Central memory CD8-positive, alpha-beta T cell (primary cell): ENCODE data around the gene CTNS.

Experiments
- ATAC-seq: fragments of 150-1000 bp; cut with Tn5 transposase; replicated peaks from 2 replicates; pipeline ENCODE4 v1.10.0; 2022; ENCODE audit warnings: mild to moderate bottlenecking, moderate FRiP score, moderate number of reproducible peaks; ENCODE audit not compliant: poor library complexity, severe bottlenecking; ENCODE audit errors: extremely low read depth
- DNase-seq, 2 donors: peaks; one replicate each; pipeline ENCODE4 v3.0.0; 2021; ENCODE audit warnings: low spot score in 2 of 2
- H3K27ac Mint-ChIP-seq: one replicate; pipeline ENCODE4 v1.8.0; 2022; ENCODE audit warnings: low read depth, mild to moderate bottlenecking, moderate library complexity, mixed read lengths
- H3K27me3 Mint-ChIP-seq: one replicate; pipeline ENCODE4 v1.8.0; 2022; ENCODE audit warnings: mixed read lengths
- H3K36me3 Mint-ChIP-seq: one replicate; pipeline ENCODE4 v1.8.0; 2022; ENCODE audit warnings: mild to moderate bottlenecking, moderate library complexity, mixed read lengths; ENCODE audit not compliant: insufficient read depth
- H3K4me1 Mint-ChIP-seq: one replicate; pipeline ENCODE4 v1.8.0; 2022; ENCODE audit warnings: mixed read lengths
- H3K4me3 Mint-ChIP-seq: one replicate; pipeline ENCODE4 v1.8.0; 2022; ENCODE audit warnings: mild to moderate bottlenecking, moderate library complexity, mixed read lengths
- H3K9me3 Mint-ChIP-seq: one replicate; pipeline ENCODE4 v1.8.0; 2022; ENCODE audit warnings: mixed read lengths

The CTNS gene

GRCh38 chr17:3635474-3636153, 946 bp upstream of the CTNS start:
- peaks cover 10% of the 10 kb centered on the region for H3K36me3 Mint-ChIP-seq
- peaks cover 16% of the 10 kb centered on the region for H3K4me1 Mint-ChIP-seq
- DNase-seq = no peak
- peak; percentile 21 for ATAC-seq
- H3K4me3 Mint-ChIP-seq = peak overlapping the region; percentile 93
- no peaks in the 10 kb centered on the region for H3K27me3 Mint-ChIP-seq
- H3K9me3 Mint-ChIP-seq = no peaks in the 10 kb centered on the region
- H3K27ac Mint-ChIP-seq = peak overlapping the region; percentile 98

DNA sequence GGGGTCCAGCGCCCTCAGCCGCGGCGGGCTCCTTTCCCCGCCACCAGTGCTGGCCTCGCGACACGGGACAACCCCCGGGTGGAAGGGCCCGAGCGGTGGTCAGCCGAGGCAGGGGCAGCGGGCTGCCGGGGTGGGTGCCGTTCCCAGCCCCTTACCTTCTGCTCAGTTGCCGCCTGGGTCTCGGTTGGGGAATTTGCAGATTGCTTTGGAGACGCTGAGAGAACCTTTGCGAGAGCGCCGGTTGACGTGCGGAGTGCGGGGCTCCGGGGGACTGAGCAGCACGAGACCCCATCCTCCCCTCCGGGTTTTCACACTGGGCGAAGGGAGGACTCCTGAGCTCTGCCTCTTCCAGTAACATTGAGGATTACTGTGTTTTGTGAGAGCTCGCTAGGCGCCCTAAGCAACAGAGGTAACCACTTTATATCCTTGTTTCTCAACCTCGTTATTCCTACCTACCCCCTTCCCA, 381 bp downstream of the CTNS start:
- no peak for DNase-seq

GRCh38 chr17:3639981-3640596, 3.5 kb downstream of the CTNS start:
- H3K4me3 Mint-ChIP-seq = no peak overlapping the region
- no peaks in the 10 kb centered on the region for H3K9me3 Mint-ChIP-seq
- H3K36me3 Mint-ChIP-seq = peaks cover 6% of the 10 kb centered on the region
- no peak for ATAC-seq
- DNase-seq = no peak
- peaks cover 2% of the 10 kb centered on the region for H3K4me1 Mint-ChIP-seq
- no peak overlapping the region for H3K27ac Mint-ChIP-seq
- H3K27me3 Mint-ChIP-seq = no peaks in the 10 kb centered on the region

More for the DNA sequence above, 381 bp downstream of the CTNS start:
- H3K27ac Mint-ChIP-seq = peak overlapping the region; percentile 98
- H3K27me3 Mint-ChIP-seq = no peaks in the 10 kb centered on the region
- H3K9me3 Mint-ChIP-seq = no peaks in the 10 kb centered on the region
- peak overlapping the region; percentile 93 for H3K4me3 Mint-ChIP-seq
- peaks cover 10% of the 10 kb centered on the region for H3K36me3 Mint-ChIP-seq
- ATAC-seq = no peak
- peaks cover 16% of the 10 kb centered on the region for H3K4me1 Mint-ChIP-seq

DNA sequence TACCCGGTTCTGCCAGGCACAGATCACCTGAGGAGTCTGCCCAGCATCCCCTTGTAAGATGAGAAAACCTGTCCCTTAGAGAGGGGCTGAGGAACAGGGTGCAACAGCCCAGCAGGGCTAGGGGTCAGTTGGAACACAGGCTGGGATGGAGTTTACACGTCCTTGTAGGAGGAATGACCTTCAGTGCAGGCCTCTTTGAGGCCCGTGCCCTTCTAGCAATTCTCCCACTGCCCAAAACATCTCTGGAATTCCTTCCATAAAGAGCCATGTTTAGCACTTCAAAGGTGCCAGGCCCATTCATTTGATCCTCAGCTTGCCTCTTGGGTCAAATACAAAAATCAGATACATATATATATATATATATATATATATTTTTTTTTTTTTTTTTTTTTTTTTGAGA, 4.5 kb downstream of the CTNS start:
- Mint-ChIP-seq H3K27me3 (no peaks in the 10 kb centered on the region), H3K27ac (no peak overlapping the region), H3K4me1 (no peaks in the 10 kb centered on the region), H3K36me3 (peaks cover 6% of the 10 kb centered on the region), H3K4me3 (no peak overlapping the region), H3K9me3 (no peaks in the 10 kb centered on the region)
- DNase-seq (no peak), ATAC-seq (no peak)

DNA sequence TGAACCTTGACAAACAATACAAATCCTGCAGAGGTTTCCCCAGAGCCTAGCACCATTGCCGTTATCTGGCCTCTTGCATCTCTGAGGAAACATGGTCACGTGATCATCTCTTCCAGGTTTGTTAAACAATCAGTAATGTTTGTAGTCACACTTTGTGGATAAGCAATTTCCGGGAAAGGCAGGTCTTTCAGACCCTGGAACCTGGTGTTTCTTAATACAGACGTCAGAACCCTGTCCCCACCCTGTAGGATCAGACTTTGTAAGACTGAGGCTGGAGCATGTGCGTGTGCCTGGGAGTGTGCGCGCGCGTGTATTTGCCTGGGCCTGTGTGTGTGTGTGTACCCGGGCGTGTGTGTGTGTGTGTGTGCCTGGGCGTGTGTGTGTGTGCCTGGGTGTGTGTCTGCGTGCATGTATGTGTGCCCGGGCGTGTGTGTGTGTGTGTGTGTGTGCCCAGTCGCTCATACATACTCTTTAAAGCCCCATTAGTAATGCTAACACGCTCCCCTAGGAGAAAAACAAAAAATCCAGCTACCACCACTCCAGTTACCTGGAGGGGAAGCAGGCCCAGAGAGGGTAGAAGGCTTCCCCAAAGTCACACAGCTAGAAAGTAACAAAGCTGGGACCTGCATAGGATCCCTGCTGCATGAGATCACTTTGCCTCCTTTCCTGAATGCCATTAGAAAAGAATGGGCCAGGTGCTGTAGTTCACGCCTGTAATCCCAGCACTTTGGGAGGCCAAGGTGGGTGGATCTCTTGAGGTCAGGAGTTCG, 5.3 kb downstream of the CTNS start:
- Mint-ChIP-seq H3K9me3 (no peaks in the 10 kb centered on the region), H3K27me3 (no peaks in the 10 kb centered on the region), H3K36me3 (peaks cover 4% of the 10 kb centered on the region), H3K4me1 (no peaks in the 10 kb centered on the region), H3K4me3 (no peak overlapping the region), H3K27ac (no peak overlapping the region)
- DNase-seq (no peak), ATAC-seq (no peak)

GRCh38 chr17:3643889-3644349, 7.4 kb downstream of the CTNS start:
- Mint-ChIP-seq H3K36me3 (peaks cover 4% of the 10 kb centered on the region), H3K27ac (no peak overlapping the region), H3K9me3 (no peaks in the 10 kb centered on the region), H3K4me1 (no peaks in the 10 kb centered on the region), H3K4me3 (no peak overlapping the region), H3K27me3 (no peaks in the 10 kb centered on the region)
- DNase-seq = no peak
- ATAC-seq = no peak

GRCh38 chr17:3645310-3645709, 8.8 kb downstream of the CTNS start:
- H3K27ac Mint-ChIP-seq = no peak overlapping the region
- no peaks in the 10 kb centered on the region for H3K4me1 Mint-ChIP-seq
- no peak overlapping the region for H3K4me3 Mint-ChIP-seq
- ATAC-seq = no peak
- no peak for DNase-seq
- peaks cover 4% of the 10 kb centered on the region for H3K36me3 Mint-ChIP-seq
- H3K27me3 Mint-ChIP-seq = no peaks in the 10 kb centered on the region
- H3K9me3 Mint-ChIP-seq = no peaks in the 10 kb centered on the region

DNA sequence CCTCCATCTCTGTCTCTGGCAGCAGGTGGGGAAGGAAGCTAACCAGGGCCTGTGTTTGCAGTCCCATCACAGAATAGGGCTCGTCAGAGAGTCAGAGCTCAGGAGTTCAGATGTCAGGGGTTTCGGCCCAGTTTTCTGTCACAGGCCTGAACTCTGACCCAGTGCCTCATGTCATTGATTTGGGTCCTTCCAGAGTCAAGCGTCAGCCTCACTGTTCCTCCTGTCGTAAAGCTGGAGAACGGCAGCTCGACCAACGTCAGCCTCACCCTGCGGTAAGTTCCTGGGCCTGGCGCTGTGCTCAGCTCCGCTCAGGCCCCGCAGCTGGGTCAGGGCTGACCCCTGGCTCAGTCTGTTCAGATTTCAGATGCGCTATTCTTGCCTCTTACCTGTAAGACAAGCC, 10.7 kb downstream of the CTNS start:
- no peaks in the 10 kb centered on the region for H3K9me3 Mint-ChIP-seq
- H3K27ac Mint-ChIP-seq = no peak overlapping the region
- no peaks in the 10 kb centered on the region for H3K4me1 Mint-ChIP-seq
- ATAC-seq (no peak), DNase-seq (no peak)
- no peaks in the 10 kb centered on the region for H3K27me3 Mint-ChIP-seq
- H3K36me3 Mint-ChIP-seq = peaks cover 2% of the 10 kb centered on the region
- H3K4me3 Mint-ChIP-seq = no peak overlapping the region

DNA sequence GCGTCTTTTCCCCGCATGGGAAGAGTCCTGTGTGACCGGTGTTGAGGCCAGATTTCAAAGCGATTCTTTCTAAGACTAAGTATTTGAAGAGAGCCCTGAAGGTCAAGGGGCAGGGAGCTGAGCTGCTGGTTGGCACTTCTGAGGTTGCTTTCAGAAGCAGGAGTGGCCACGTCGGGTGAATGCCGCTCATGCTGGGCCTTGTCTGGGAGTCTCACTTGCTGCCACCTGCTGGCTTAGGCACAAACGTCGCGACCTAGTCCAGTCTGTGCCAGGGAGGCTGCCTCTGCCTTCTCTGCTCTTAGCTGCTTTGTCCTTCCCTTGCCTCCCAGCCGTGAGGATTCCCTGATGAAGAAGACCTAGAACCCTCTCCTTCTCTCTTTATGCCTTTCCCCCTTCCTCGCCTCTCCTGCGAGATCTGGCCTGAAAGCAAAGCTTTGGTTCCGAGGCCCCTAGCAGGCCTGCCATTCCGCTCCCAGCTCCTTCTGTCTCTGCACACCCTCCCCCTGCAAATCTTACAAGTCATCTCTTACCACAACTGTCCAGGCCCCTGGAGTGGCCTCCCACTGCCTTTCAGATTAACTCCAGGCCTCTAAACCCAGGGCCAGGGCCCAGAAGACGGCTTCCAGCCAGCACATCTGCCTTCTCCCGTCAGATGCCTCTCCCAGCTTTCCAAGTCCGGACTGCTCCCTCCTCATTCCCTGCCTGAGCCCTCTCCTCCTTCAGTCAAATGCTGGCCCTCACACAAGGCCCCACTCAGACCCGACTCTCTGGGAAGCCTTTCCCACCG, 11.4 kb downstream of the CTNS start:
- Mint-ChIP-seq H3K4me3 (no peak overlapping the region), H3K36me3 (peaks cover 2% of the 10 kb centered on the region), H3K27ac (no peak overlapping the region), H3K9me3 (no peaks in the 10 kb centered on the region), H3K4me1 (no peaks in the 10 kb centered on the region), H3K27me3 (no peaks in the 10 kb centered on the region)
- no peak for ATAC-seq
- DNase-seq = no peak

- Mint-ChIP-seq H3K9me3 (no peaks in the 10 kb centered on the region), H3K36me3 (no peaks in the 10 kb centered on the region), H3K27me3 (no peaks in the 10 kb centered on the region), H3K27ac (no peak overlapping the region), H3K4me3 (no peak overlapping the region), H3K4me1 (no peaks in the 10 kb centered on the region)
- DNase-seq (no peak), ATAC-seq (no peak)
These were observed 19.2 kb downstream of the CTNS start for GRCh38 chr17:3655766-3656165.

DNA sequence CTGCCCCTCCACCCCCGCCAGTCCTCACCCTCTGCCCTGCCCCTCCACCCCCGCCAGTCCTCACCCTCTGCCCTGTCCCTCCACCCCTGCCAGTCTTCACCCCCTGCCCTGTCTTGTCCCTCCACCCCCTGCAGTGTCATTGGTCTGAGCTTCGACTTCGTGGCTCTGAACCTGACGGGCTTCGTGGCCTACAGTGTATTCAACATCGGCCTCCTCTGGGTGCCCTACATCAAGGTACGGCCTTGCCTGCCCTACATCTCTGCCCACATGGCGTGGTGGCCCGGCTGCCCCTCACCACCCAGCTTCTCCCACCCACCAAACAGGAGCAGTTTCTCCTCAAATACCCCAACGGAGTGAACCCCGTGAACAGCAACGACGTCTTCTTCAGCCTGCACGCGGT, 19.8 kb downstream of the CTNS start:
- no peaks in the 10 kb centered on the region for H3K4me1 Mint-ChIP-seq
- DNase-seq (no peak), ATAC-seq (no peak)
- no peak overlapping the region for H3K27ac Mint-ChIP-seq
- no peaks in the 10 kb centered on the region for H3K27me3 Mint-ChIP-seq
- no peaks in the 10 kb centered on the region for H3K36me3 Mint-ChIP-seq
- no peak overlapping the region for H3K4me3 Mint-ChIP-seq
- H3K9me3 Mint-ChIP-seq = no peaks in the 10 kb centered on the region
